Activated CD4-positive, CD25-positive, alpha-beta regulatory T cell treated with anti-CD3 and anti-CD28 coated beads, Interleukin-2, amount 50 U/mL, for 72 hours (primary cell): ENCODE results near the gene ADAMTSL1.
"Not testable (repeated sequence)": the region's sequence is repeated elsewhere in the genome, so short reads cannot be mapped to it uniquely, and the experiment has no call there.

Source experiments
- DNase-seq: peaks from one replicate; pipeline ENCODE4 v3.0.0; 2021

ADAMTSL1 gene

DNA sequence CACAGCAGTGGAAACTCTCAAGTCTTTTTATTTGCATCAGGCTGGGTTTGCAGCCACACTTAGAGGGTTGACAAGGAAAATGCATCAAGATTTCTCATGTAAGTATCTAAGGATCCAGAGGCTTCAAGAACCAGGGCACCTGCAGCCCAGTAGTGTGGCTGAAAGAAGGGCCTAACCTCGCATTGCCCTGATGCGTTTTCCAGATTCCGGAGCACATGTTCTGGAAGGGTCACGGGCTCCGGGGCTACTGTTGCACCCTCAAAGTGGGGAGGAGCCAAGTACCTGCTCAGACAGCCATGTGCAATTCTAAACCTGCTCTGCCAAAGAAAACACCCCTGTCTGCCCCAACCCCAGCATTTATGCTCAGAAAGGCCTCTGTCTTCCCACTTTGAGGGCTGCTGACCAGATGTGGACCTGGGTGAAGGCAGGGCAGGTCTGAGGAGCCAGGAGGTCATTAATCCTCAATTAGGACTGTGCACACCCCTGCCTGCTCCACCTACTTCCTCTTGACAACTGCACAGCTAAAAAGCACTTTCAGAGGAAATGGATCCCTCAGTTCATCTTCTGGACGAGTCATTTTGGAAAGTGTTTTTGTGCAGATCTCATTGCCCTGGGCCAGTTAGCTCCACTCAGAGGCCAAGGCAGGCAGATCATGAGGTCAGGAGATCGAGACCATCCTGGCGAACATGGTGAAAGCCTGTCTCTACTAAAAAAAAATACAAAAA, 448.4 kb downstream of the ADAMTSL1 start:
- DNase-seq, result no peak

DNA sequence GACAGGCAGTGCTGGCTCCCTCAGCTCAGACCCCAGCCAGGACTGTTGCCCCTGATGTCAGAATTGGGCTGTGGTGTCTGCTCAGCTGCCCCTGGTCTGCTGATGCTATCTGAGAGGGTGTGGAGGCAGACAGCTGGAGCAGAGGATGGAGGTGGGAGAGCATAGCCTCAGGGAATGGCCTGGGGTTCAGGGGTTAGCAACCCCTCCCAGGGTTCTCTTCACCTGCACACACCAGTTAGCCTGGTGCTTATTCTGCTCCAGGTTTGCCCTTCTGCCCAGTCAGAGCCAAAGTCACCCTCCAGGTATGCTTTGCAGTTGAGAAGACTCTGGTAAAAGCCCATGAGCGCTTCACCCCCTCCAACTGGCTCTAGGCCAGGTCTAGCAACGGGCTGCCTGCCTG, 449.2 kb downstream of the ADAMTSL1 start:
- no peak for DNase-seq

DNA sequence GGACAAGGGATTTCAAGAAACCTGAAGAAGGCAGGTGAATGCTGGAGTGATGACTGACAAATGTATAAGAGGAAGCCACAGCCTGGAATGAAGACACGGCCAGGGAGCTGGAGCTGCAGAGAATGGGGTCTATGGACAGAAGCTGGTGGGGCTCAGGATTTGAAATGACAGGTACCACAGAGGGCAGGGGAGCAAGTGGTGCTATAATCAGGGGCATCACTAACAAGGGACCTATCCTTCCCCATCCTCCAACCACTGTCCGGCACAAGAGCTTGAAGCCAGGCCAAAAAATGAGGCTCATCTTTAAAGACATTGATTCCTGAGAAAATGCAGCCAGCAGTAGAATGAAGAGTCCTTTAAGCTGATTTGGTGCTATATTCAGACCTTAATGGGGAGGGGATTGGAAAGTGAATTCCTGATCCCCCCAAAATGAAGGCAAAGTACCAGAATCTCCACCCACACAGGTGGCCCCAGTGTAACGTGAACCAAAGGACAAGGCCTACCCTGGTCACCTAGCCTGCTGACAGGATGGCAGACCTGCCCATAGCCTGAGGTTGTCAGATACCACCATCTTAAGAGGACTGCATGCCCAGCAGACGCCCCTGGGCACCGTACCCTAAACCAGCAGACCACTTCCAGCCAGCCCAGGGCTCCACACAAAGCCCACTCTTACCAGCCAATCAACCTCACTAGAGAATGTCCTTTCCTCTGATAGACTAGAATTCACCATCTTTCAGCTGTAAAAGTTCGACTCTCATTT, 449.9 kb downstream of the ADAMTSL1 start:
- DNase-seq, result no peak

DNA sequence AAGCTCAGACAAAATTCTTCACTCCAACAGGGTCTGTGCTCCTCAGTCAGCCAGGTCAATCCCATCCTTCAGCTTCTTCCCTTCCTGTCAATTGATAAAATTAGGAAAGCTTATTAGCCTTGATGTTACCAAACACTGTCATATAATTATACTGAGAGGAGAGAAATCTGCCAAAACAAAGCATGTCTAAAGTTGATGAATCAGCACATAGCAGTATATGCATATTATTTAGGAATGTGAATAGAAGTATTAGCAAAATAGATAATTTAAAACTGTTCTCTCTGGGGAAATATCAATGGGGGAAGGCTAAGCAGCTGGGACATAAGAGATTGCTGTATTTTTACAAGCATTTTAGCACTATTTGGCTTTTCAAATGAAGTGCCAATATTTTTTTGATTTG, 451.9 kb downstream of the ADAMTSL1 start:
- no peak for DNase-seq

DNA sequence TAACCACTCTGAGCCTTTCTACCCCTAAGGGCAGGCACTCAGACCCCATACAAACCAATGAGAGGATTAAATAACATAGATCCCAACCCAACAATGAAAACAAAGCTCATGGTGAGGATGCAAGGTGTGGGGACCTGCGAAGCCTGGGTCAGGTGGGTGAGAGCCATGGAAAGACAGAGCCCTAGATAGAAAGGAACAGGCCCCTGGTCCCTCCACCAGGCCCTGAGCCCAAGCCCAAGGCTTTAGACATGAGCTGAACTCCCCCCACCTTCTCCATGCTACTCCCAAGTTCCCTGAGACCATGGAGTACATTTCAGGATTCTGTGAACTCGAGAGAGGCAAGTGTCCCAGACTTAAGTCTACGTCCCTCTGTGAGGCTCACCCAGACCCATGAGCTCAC, 452.6 kb downstream of the ADAMTSL1 start:
- DNase-seq, result no peak

DNA sequence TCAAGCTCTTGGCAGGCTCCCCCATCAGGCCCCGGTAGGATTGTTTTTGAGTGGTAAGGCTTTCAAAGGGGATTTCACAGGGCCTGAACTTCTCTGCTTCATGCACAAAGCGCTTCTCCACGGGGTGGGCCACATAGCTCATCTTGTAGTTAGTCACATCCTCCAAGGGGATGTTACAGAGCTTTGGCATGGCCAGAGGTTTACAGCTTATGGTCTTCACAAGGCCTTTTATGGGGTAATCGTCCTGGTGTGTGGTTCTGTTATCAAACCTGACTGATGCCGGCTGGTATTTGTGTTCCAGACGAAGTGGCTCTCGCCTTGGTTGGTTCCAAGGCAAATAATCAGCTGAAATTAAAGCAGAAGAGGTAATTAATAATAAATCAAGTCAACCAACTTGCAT, 454.8 kb downstream of the ADAMTSL1 start:
- no peak for DNase-seq

DNA sequence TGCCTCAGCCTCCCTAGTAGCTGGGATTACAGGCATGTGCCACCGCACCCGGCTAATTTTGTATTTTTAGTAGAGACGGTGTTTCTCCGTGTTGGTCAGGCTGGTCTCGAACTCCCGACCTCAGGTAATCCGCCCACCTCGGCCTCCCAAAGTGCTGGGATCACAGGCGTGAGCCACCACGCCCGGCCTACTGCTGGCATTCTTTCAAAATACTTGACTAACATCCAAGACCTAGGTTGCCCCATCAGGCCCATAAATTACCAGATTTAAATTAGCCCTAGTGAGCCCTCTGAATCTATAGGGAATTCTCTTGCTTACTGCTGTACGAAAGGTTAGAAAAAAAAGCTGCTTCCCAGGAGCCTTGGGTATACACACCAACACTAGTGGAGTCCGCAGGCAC, 456.7 kb downstream of the ADAMTSL1 start:
- not testable (repeated sequence) for DNase-seq

DNA sequence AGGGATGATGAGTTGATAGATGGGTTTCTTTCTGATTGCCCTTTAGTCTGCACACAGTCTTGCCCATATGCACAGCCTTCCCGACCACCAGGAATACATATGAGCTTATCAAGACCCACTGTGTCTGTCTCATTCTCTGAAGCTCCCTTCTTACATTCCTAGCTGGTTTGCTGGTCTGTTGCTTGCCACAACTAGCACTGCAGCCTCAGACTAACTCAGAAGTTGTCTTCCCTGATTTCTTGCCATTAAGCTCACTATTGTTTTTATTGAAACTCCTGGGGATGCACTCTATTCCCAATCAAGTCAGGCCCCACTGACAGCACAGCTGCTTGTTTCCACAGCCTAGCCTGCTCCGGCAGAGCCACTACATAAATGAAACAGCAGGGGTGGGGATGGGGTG, 461.6 kb downstream of the ADAMTSL1 start:
- DNase-seq, result no peak

DNA sequence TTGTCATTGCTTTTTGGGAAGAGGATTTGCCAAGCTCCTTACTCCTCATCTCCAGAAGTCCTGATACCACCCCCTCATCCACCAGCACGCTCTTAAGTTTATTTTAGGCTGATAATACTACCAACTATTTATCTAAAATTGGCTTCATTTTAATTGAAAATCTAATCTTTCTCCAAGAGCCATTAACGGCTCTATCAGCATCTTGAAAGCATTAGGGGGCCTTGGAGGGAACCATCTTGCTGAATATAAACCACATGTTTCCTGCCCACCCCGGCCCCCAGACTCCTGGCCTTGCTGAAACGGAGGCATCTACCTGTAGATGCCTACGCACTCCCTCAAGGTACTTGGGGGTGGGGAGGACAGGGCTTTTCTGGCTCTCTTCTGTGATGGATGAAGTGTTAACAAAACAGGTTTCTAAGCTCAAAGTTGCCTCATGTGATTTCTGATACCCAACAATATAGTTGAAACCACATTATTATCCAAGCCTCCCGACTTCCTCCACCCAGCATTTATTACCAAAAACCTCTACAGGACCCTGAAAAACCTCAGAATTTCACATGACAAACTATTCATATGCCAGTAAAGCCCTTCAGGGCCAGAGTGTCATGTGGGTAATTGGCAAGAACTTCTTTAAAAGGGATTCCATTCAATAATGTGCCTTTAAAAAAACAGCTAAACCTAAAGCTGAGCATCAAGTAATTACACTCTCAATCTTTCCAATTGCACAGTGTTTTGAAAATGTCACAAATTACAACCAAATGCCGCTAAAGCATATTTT, 462.3 kb downstream of the ADAMTSL1 start:
- DNase-seq, result no peak

DNA sequence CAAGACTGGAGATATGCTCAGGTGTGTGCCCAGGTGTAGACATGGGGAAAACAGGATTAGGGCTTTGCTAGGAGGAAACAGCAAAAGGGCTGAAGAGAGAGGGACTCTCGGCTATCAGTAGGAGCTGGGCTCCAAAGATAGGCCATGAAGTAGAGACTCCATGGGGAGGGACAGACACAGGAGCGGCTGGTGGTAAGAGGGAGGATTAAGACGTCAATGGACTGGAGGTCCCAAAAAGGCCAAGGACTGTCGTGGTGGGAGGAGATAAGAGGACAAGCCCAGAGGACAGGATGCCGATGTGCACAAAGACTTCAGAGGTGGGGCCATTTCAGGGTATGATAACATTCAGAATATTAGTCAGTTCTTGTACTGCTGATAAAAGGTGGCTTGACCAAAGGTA, 466.0 kb downstream of the ADAMTSL1 start:
- no peak for DNase-seq

DNA sequence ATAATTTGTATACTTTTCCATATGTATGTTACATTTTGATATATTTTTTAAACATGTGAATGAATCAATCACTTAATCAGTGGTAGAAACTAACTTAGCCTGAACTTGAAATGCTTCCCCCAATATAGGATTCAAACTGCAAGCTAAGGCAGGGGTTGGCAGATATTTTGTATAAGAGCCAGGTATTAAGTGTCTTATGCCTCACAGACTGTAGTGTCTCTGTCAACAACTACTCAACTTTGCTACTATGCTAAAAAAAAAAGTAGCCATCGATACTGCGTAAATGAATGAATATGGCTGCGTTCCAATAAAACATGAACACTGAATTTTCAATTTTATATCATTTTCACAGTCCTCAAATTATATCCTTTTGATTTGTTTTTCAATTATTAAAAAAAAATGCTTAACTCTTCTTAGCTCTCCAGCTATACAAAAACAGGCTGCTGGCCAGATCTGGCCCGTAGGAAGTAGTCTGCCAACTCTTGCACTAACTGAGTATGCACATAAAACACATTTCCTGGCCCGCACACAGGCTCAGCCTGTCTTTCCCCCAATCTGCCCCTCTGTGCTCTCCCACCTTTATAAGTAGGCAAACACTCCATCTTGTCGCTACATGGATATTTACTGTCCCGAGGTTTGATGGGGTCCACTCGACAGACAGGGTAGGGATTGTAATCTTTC, 467.2 kb downstream of the ADAMTSL1 start:
- DNase-seq, result no peak

DNA sequence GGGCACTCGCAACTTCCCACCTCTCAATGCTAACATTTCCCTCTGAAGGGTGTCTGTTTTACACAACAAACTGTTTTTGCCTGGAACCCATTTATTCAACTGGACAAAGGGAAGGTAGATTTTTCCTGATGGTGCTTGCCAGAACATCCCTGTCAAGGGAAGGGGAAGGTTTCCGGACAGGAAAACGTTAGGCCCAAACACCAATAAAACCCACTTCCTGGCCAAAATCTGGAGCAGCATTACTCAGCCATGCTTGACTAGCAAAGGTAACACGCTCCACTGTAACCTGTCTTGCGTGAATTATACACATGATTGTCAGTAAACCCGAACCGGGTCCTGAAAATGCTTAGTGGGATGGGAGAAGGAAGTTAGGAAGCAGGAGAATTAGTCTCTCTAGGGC, 468.8 kb downstream of the ADAMTSL1 start:
- DNase-seq, result no peak

DNA sequence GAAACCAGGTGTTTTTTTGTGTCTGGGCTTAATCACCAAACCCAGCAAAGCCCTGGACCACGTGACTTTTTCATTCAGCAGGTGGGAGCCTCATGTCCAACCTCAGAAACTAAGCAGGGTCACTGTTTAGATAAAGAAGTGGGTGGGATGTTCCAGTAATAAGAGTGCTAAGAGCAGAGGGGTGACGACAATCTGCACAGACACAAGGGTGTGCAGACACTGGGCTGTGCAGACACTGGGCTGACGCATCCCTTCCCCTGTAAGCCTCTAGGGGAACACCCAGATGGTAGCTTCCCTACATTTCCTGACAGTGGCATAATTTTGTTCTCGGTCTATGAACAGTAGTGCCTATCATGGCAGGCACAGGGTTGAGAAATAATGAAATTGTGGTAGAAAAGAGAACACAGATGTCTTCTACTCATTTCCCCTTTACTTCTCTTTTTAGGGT, 474.0 kb downstream of the ADAMTSL1 start:
- no peak for DNase-seq

DNA sequence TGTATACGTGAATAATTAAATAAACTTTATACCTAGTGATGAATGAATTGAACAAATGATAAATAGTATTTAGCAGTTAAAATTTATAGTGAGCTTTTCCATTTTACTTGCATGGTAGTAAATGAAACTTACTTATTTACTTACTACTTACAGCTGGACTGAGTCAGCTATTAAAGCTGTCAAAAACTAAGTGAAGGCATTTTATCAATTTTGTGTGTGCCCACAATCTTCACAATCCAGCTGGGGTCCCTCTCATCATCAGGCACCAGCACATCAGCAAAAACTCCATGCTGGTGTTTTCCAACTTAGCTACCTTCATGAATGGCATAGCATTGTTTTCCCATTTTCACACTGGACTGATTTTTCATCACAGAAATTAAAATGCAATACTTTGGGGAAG, 478.0 kb downstream of the ADAMTSL1 start:
- no peak for DNase-seq

DNA sequence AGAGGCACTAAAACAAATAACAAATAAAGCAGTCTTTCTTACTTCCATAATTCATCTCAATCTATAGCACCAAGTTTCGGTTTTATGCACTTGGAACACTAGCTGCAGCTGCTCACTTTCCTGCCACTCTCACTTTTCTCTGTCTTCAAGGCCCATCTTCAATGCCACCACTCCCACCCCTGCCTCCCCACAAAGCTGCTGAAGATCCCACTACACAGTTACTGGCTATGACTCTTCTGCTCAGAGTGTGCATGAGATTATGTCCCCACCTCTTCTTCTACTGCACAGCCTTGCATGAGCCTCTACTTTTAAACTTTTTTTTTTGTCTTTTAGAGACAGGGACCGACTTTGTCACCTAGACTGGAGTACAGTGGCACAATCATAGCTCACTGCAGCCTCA, 481.7 kb downstream of the ADAMTSL1 start:
- no peak for DNase-seq
